Dedifferentiated amniotic fluid mesenchymal stem cell (primary cell): ENCODE results near the gene DNLZ.
"Not testable (repeated sequence)": the region's sequence is repeated elsewhere in the genome, so short reads cannot be mapped to it uniquely, and the experiment has no call there.

Source experiments
- DNase-seq: peaks from one replicate; pipeline ENCODE4 v3.0.0-alpha.2; 2016; ENCODE audit errors: extremely low spot score

The DNLZ gene

GRCh38 chr9:136331030-136331429 is 32.5 kb downstream of the DNLZ start:
- DNase-seq, result no peak

GRCh38 chr9:136330406-136330990 is 33.0 kb downstream of the DNLZ start:
- DNase-seq, result no peak

- no peak for DNase-seq
These were observed 33.7 kb downstream of the DNLZ start for GRCh38 chr9:136329636-136330405.

GRCh38 chr9:136329211-136329627 is 34.3 kb downstream of the DNLZ start:
- DNase-seq, result no peak

GRCh38 chr9:136328622-136329041 is 34.9 kb downstream of the DNLZ start:
- peak; percentile 47 for DNase-seq

- DNase-seq, result no peak
These were observed 35.4 kb downstream of the DNLZ start for GRCh38 chr9:136328011-136328621.

GRCh38 chr9:136327304-136327974 is 36.1 kb downstream of the DNLZ start, which contains the start of gene GPSM1:
Gene GPSM1, plus strand, starts transcription at chr9:136327539. Its CDS starts 157 bp downstream, at chr9:136327696.
- peak; percentile 23 for DNase-seq

GRCh38 chr9:136326761-136327303 is 36.7 kb downstream of the DNLZ start:
- no peak for DNase-seq

GRCh38 chr9:136326061-136326760 is 37.3 kb downstream of the DNLZ start:
- peak; percentile 72 for DNase-seq

- DNase-seq, result no peak
These were observed 38.2 kb downstream of the DNLZ start for GRCh38 chr9:136325358-136325757.

- no peak for DNase-seq
These were observed 38.8 kb downstream of the DNLZ start for GRCh38 chr9:136324501-136325300.

GRCh38 chr9:136323371-136323789 is 40.2 kb downstream of the DNLZ start:
- no peak for DNase-seq

GRCh38 chr9:136322756-136323330 is 40.7 kb downstream of the DNLZ start:
- DNase-seq, result no peak

- DNase-seq, result no peak
These were observed 42.0 kb downstream of the DNLZ start for GRCh38 chr9:136321561-136321960.

GRCh38 chr9:136320972-136321371 is 42.6 kb downstream of the DNLZ start:
- DNase-seq, result not testable (repeated sequence)

GRCh38 chr9:136319955-136320354 is 43.6 kb downstream of the DNLZ start:
- not testable (repeated sequence) for DNase-seq

- DNase-seq, result not testable (repeated sequence)
These were observed 44.3 kb downstream of the DNLZ start for GRCh38 chr9:136319244-136319643.

GRCh38 chr9:136318776-136319241 is 44.7 kb downstream of the DNLZ start:
- no peak for DNase-seq

GRCh38 chr9:136318111-136318775 is 45.3 kb downstream of the DNLZ start:
- DNase-seq, result no peak
